Neural crest cell (in vitro differentiated cells): ENCODE measurements around the gene SLC32A1. TPM values are rescaled to one million over a fixed set of nuclear protein-coding genes. Genes with fewer than 3 reads are reported as not detected.

Experiments
- DNase-seq: peaks from one replicate; pipeline ENCODE4 v3.0.0; 2021; ENCODE audit warnings: low read depth, mixed read lengths, low spot score
- H3K27ac Mint-ChIP-seq: one replicate; pipeline ENCODE4 v1.8.0; 2021; ENCODE audit warnings: mild to moderate bottlenecking, mixed read lengths; ENCODE audit not compliant: unreplicated experiment
- H3K27me3 Mint-ChIP-seq: 2 replicates; pipeline ENCODE4 v1.8.0; 2021; ENCODE audit warnings: low read depth, mild to moderate bottlenecking, mixed read lengths
- H3K36me3 Mint-ChIP-seq: 2 replicates; pipeline ENCODE4 v1.8.0; 2021; ENCODE audit warnings: low read depth, mild to moderate bottlenecking, mixed read lengths
- H3K4me1 Mint-ChIP-seq: 2 replicates; pipeline ENCODE4 v1.8.0; 2021; ENCODE audit warnings: mixed read lengths
- H3K4me3 Mint-ChIP-seq: one replicate; pipeline ENCODE4 v1.8.0; 2021; ENCODE audit warnings: mild to moderate bottlenecking, mixed read lengths
- H3K9me3 Mint-ChIP-seq: 2 replicates; pipeline ENCODE4 v1.8.0; 2021; ENCODE audit warnings: mixed read lengths
- total RNA-seq: library from RNA; stranded (reverse); gene quantifications from 2 replicates; pipeline ENCODE4 v1.2.1, GENCODE V29; 2021
- TF ChIP-seq, protein P1 (sequence below): fragments of 200-600 bp; sonication (generic); conservative IDR thresholded peaks from 2 replicates; pipeline ENCODE4 v1.5.0; 2021; ENCODE audit warnings: antibody characterized with exemption, mild to moderate bottlenecking

The SLC32A1 gene
- total RNA-seq, 1 donor from 2014 or later = 0.09 TPM

GRCh38 chr20:38700141-38700540, 24.1 kb upstream of the SLC32A1 start:
- Mint-ChIP-seq H3K9me3 (no peaks in the 10 kb centered on the region), H3K27me3 (peaks cover 40% of the 10 kb centered on the region), H3K4me3 (no peak overlapping the region), H3K27ac (peak overlapping the region; percentile 57), H3K36me3 (no peaks in the 10 kb centered on the region), H3K4me1 (peaks cover 5% of the 10 kb centered on the region)
- TF ChIP-seq, protein P1, sequence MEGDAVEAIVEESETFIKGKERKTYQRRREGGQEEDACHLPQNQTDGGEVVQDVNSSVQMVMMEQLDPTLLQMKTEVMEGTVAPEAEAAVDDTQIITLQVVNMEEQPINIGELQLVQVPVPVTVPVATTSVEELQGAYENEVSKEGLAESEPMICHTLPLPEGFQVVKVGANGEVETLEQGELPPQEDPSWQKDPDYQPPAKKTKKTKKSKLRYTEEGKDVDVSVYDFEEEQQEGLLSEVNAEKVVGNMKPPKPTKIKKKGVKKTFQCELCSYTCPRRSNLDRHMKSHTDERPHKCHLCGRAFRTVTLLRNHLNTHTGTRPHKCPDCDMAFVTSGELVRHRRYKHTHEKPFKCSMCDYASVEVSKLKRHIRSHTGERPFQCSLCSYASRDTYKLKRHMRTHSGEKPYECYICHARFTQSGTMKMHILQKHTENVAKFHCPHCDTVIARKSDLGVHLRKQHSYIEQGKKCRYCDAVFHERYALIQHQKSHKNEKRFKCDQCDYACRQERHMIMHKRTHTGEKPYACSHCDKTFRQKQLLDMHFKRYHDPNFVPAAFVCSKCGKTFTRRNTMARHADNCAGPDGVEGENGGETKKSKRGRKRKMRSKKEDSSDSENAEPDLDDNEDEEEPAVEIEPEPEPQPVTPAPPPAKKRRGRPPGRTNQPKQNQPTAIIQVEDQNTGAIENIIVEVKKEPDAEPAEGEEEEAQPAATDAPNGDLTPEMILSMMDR = no peak
- DNase-seq = no peak

DNA sequence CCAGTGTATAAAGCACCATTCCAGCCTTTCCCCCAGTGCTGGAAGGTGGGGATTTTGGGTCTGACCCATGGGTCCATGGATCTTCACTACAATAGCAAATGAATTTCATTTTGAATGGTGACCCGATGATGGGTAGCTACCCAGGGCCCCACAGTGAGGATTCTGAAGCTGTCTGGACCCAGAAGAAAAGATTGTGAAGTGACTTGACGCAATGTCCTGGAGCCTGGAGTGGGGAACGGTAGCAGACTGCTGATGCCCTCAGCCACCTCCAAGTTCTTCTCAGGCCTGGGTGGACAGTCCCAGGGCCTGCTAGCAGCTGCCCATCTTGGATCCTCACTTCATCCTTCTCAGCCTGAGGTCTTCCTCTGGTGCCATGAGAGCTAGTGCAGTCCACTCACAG, 23.4 kb upstream of the SLC32A1 start:
- no peak for DNase-seq
- Mint-ChIP-seq H3K27me3 (peaks cover 40% of the 10 kb centered on the region), H3K4me3 (no peak overlapping the region), H3K9me3 (no peaks in the 10 kb centered on the region), H3K4me1 (peaks cover 5% of the 10 kb centered on the region), H3K36me3 (no peaks in the 10 kb centered on the region), H3K27ac (no peak overlapping the region)
- TF ChIP-seq, protein P1 = no peak

DNA sequence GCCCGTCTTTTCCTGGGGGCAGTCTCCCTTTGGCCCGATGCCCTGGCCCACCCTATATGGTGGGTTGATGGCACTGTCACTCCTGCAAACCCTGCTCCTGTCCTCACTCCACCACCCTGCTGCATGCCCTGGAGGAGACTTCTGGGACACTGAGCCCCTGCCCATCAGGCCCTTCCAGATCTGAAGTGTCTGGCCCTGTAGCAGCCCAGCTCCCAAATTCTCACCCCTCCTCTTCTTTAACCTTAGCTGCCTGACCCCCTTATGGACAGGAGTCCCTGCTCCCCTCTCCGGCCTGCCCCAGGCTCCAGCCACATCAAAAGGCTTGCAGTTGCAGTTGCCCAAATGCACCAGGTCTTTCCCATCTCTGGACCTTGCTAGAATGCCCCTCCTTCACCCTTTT, 20.8 kb upstream of the SLC32A1 start:
- H3K9me3 Mint-ChIP-seq = no peaks in the 10 kb centered on the region
- TF ChIP-seq, protein P1 = no peak
- no peaks in the 10 kb centered on the region for H3K36me3 Mint-ChIP-seq
- H3K4me1 Mint-ChIP-seq = peaks cover 5% of the 10 kb centered on the region
- no peak for DNase-seq
- H3K27me3 Mint-ChIP-seq = peaks cover 52% of the 10 kb centered on the region
- H3K4me3 Mint-ChIP-seq = no peak overlapping the region
- H3K27ac Mint-ChIP-seq = peak overlapping the region; percentile 14

DNA sequence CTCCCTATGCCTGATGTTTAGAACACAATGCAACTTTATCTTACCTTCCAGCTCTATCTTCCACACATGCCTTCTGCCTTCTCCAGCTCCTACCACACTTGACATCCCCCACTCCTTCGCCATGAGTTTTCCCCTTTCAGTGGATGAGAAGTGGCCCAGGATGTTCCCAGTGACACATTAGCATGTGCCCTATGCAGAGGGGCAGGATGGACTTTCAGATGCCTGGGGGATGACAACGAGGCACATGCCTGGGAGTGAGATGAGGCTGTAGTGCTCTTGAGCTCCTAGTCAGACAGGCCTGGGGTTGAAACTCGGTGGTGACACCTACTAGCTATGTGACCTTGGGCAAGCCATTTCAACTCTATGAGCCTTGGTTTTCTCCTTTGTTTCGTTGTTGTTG, 20.1 kb upstream of the SLC32A1 start:
- Mint-ChIP-seq H3K4me1 (peaks cover 5% of the 10 kb centered on the region), H3K27ac (peak overlapping the region; percentile 14), H3K9me3 (no peaks in the 10 kb centered on the region), H3K36me3 (no peaks in the 10 kb centered on the region), H3K27me3 (peaks cover 57% of the 10 kb centered on the region), H3K4me3 (no peak overlapping the region)
- TF ChIP-seq, protein P1 = no peak
- no peak for DNase-seq

DNA sequence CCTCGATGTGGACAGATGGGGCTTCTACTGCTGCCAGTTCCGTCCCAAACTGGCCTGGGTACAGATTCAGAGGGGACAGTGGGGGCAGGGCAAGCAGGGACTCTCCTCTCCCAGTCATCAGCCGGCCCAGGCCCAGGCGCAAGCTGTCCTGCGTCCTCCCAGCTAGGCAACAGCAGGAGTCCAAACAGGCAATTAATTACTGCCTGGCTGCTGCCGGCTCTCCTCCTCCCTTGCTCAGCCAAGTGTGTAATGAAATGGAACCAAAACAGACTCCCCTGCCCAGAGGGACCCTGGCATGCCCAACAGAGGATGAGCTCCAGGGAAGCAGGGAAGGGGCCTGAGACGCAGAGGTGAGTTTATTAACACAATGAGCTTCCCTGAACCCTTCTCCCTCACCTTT, 17.8 kb upstream of the SLC32A1 start:
- Mint-ChIP-seq H3K4me3 (no peak overlapping the region), H3K27ac (no peak overlapping the region), H3K4me1 (no peaks in the 10 kb centered on the region), H3K9me3 (no peaks in the 10 kb centered on the region), H3K27me3 (peaks cover 71% of the 10 kb centered on the region), H3K36me3 (no peaks in the 10 kb centered on the region)
- no peak for DNase-seq
- TF ChIP-seq, protein P1 = no peak

DNA sequence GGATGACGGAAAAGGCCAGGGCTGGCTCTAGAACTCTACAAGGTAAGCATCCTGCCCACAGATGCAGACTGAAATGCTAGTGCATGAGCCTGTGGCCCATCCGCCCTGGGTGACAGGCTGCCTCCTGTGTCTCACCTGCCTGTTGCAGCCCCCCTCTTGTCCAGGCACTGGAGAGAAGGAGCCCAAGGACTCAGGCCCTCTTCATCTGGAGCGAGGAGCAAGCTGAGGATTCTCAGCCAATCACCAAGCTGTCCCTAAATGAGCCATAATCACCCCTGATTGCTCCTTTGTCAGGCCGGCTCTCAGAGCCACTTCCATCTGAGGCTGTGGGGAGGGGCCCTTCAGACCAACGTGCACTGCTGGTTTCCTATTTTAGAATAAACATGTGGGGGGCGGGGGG, 10.0 kb upstream of the SLC32A1 start:
- H3K27me3 Mint-ChIP-seq = peaks cover 84% of the 10 kb centered on the region
- DNase-seq = no peak
- H3K4me3 Mint-ChIP-seq = no peak overlapping the region
- H3K9me3 Mint-ChIP-seq = no peaks in the 10 kb centered on the region
- no peaks in the 10 kb centered on the region for H3K36me3 Mint-ChIP-seq
- H3K27ac Mint-ChIP-seq = no peak overlapping the region
- TF ChIP-seq, protein P1 = no peak
- H3K4me1 Mint-ChIP-seq = no peaks in the 10 kb centered on the region
